ENCODE results near the gene SOX18. TPM values are rescaled to one million over a fixed set of nuclear protein-coding genes. Genes with fewer than 3 reads are reported as not detected.

The SOX18 gene
- total and polyA plus RNA-seq, 2 experiments from 2014 or later = 0.21 TPM; not detected in 1

GRCh38 chr20:64071341-64072332, 22.2 kb upstream of the SOX18 start:
- no peaks in the 10 kb centered on the region for H3K9me2 ChIP-seq (ENCODE audit: insufficient read depth)
- H3K4me2 ChIP-seq = no peak overlapping the region
- Mint-ChIP-seq H3K9me3 (no peaks in the 10 kb centered on the region), H3K36me3 (ENCODE audit: low read depth) (peaks cover 2% of the 10 kb centered on the region; the same call in 1 of the 3 replicates), H3K4me1 (peaks cover 6% of the 10 kb centered on the region), H3K27me3 (ENCODE audit: insufficient read depth, low read depth, poor library complexity) (peaks cover 7% of the 10 kb centered on the region), H3K4me3 (no peak overlapping the region), H3K27ac (no peak overlapping the region)
- TF ChIP-seq ETS1 (IDR thresholded peaks at IDR 0.05) (no peak), NANOG (IDR thresholded peaks at IDR 0.05; ENCODE audit: borderline replicate concordance) (no peak), EZH2phosphoT487 (IDR thresholded peaks at IDR 0.05; ENCODE audit: unreplicated experiment) (no peak), ZNF462 (CRISPR knock-in tag; IDR thresholded peaks at IDR 0.05) (no peak)
- H3K27me3 ChIP-seq (ENCODE audit: insufficient read depth) = no peaks in the 10 kb centered on the region
- H3K4me1 ChIP-seq (ENCODE audit: insufficient read depth) = no peaks in the 10 kb centered on the region
- H3K27ac ChIP-seq (ENCODE audit: low read depth) = no peak overlapping the region
- DNase-seq (ENCODE audit: low spot score) (no peak), ATAC-seq (no peak)
- no peaks in the 10 kb centered on the region for H3K36me3 ChIP-seq (ENCODE audit: insufficient read depth)
- H3F3A ChIP-seq (replicated peaks; ENCODE audit: low read depth) = no peaks in the 10 kb centered on the region
- no peaks in the 10 kb centered on the region for H3K79me2 ChIP-seq (replicated peaks; ENCODE audit: insufficient read depth)
- no peak overlapping the region for H2AFZ ChIP-seq
- H4K20me1 ChIP-seq (replicated peaks; ENCODE audit: insufficient read depth) = no peaks in the 10 kb centered on the region
- no peak overlapping the region for H3K4me3 ChIP-seq

All from GM23338 (cell line).